Activated CD4-positive, alpha-beta memory T cell treated with anti-CD3 and anti-CD28 coated beads, Interleukin-2, amount 10 ng/mL, durations not matched to agents 7 days and 5 days (primary cell): Measurements from ENCODE around the gene ATRAID. TPM values are rescaled to one million over a fixed set of nuclear protein-coding genes. Genes with fewer than 3 reads are reported as not detected.

Experiments
- CTCF ChIA-PET: fragments of 350-600 bp; sonication (Branson Sonifier 250); formaldehyde crosslinking; loops from one replicate; lab custom pipeline; 2021; ENCODE audit warnings: antibody characterized with exemption, inconsistent platforms; lab: Charles Lee
- POLR2A ChIA-PET: fragments of 350-600 bp; sonication (Branson Sonifier 250); formaldehyde crosslinking; loops from one replicate; lab custom pipeline; 2021; ENCODE audit warnings: antibody characterized with exemption; lab: Charles Lee
- DNase-seq: peaks from one replicate; pipeline ENCODE4 v3.0.0-alpha.2; 2020
- H3K27ac Mint-ChIP-seq: one replicate; pipeline ENCODE4 v1.8.0; 2021; ENCODE audit warnings: mild to moderate bottlenecking, mixed read lengths
- H3K27me3 Mint-ChIP-seq: one replicate; pipeline ENCODE4 v1.8.0; 2021; ENCODE audit warnings: mixed read lengths
- H3K36me3 Mint-ChIP-seq: one replicate; pipeline ENCODE4 v1.8.0; 2021; ENCODE audit warnings: low read depth, mixed read lengths
- H3K4me1 Mint-ChIP-seq: one replicate; pipeline ENCODE4 v1.8.0; 2021; ENCODE audit warnings: mixed read lengths
- H3K4me3 Mint-ChIP-seq: one replicate; pipeline ENCODE4 v1.8.0; 2021; ENCODE audit warnings: mild to moderate bottlenecking, mixed read lengths
- H3K9me3 Mint-ChIP-seq: one replicate; pipeline ENCODE4 v1.8.0; 2021; ENCODE audit warnings: mixed read lengths
- total RNA-seq, 2 experiments: library from RNA; stranded (reverse); gene quantifications; one replicate each; pipeline ENCODE4 v1.2.3, GENCODE V29; 2021

Gene ATRAID
- total RNA-seq, 2 experiments from 2014 or later, result 94.9 to 97.8 TPM

DNA sequence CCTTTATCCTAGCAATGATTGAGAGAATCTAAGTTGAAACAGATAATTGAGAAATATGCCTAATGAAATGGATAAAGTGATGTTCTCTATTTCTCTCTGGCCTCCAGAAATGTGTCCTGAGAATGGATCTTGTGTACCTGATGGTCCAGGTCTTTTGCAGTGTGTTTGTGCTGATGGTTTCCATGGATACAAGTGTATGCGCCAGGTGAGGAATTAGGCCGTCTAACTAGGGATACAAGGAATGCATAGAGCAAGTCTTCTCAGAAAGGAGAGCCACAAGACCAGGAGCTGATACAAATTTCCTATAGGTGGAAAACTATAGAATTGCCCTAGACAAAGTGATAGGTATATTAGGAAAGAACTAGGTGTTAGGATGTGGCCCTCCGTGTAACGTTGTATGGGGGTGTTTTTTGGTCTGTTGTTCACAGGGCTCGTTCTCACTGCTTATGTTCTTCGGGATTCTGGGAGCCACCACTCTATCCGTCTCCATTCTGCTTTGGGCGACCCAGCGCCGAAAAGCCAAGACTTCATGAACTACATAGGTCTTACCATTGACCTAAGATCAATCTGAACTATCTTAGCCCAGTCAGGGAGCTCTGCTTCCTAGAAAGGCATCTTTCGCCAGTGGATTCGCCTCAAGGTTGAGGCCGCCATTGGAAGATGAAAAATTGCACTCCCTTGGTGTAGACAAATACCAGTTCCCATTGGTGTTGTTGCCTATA lies 4.7 kb downstream of the ATRAID start:
- Mint-ChIP-seq H3K27me3 (no peaks in the 10 kb centered on the region), H3K9me3 (no peaks in the 10 kb centered on the region), H3K4me1 (peaks cover 58% of the 10 kb centered on the region), H3K27ac (peak overlapping the region; percentile 88), H3K4me3 (peak overlapping the region; percentile 93), H3K36me3 (peaks cover 54% of the 10 kb centered on the region)
- POLR2A ChIA-PET, result interaction anchor here (0.7 to 1.5 kb wide), 6 partner anchors 13 to 212 kb away, joined by 3 to 4 read pairs (median 3); partner anchors contain the start of genes AGBL5, NRBP1 and TRIM54
- CTCF ChIA-PET, result no interaction called here
- DNase-seq, result no peak

DNA sequence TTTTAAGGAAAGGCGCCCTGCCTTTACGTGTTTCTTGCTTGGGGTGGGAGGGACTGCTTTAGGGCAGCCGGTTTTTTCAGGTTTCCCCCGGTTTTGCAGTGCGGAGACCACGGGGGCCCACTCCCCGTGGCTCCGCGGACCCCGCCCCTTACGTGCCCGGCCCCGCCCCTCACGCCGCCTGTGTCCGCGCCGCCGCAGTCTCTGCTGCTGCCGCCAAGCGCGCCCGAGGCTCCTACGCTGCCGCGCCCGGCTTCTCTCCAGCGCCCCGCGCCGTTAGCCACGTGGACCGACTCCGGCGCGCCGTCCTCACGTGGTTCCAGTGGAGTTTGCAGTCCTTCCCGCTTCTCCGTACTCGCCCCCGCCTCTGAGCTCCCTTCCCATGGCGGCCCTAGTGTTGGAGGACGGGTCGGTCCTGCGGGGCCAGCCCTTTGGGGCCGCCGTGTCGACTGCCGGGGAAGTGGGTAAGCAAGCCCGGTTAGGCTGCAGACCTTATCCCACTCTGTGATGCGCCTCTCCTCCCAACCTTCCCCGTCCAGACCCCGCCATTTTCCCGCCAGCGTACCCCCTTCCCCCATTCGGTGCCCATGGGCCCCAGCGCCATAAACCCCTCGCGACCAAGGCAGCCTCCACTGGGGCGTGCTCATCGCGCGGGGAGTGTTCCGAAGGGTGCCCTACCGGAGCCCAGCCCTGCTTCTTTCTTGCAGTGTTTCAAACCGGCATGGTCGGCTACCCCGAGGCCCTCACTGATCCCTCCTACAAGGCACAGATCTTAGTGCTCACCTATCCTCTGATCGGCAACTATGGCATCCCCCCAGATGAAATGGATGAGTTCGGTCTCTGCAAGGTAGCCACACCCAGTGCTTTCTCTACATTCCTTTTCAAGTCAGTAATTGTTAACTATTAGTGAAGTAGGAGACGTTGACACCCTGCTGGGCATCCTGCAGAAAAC lies 5.6 kb downstream of the ATRAID start, which contains the start of gene CAD:
CAD (plus strand) TSS at position 197 of the 949 bp plus-strand sequence; CDS start at position 380, 183 bp downstream.
- peak; percentile 88 for DNase-seq
- Mint-ChIP-seq H3K27me3 (no peaks in the 10 kb centered on the region), H3K9me3 (no peaks in the 10 kb centered on the region), H3K4me3 (peak within 1 kb of the TSS; percentile 93), H3K27ac (peak within 1 kb of the TSS; percentile 88), H3K4me1 (peaks cover 58% of the 10 kb centered on the region), H3K36me3 (peaks cover 60% of the 10 kb centered on the region)
- ChIA-PET POLR2A (interaction anchor here (0.7 to 1.6 kb wide), 8 partner anchors 14 to 211 kb away, joined by 3 to 4 read pairs (median 3); partner anchors contain the start of genes AGBL5, NRBP1 and TRIM54), CTCF (interaction anchor here (1.4 to 2.9 kb wide), 2 partner anchors 63 to 85 kb away, joined by 4 to 8 read pairs; no protein-coding TSS in a partner anchor)

DNA sequence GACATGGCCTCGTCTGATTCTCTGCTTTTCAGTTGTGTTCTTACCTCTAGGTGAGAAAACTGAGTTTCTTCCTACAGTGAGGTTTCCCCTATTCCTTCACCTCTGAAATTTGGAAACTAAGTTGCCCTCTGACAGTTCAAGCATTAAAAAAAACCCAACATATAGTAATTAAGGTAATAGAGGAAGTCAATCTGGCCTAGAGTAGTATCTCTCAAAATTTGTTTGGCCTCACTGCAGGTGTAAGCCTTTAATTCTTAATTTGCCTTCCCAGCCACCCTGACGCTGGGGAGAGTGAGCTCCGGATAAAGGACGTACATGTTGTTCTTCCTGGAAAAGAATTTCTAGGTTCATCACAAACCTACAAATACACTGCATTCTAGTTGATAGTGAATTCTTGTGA lies 6.8 kb downstream of the ATRAID start:
- no peak for DNase-seq
- CTCF ChIA-PET, result interaction anchor here (1.4 to 2.9 kb wide), 2 partner anchors 62 to 84 kb away, joined by 4 to 8 read pairs; no protein-coding TSS in a partner anchor
- POLR2A ChIA-PET, result interaction anchor here (1.4 to 1.6 kb wide), 2 partner anchors 21 to 85 kb away, joined by 3 read pairs; no protein-coding TSS in a partner anchor
- H3K27me3 Mint-ChIP-seq, result no peaks in the 10 kb centered on the region
- peaks cover 48% of the 10 kb centered on the region for H3K4me1 Mint-ChIP-seq
- no peaks in the 10 kb centered on the region for H3K9me3 Mint-ChIP-seq
- peak overlapping the region; percentile 88 for H3K27ac Mint-ChIP-seq
- H3K4me3 Mint-ChIP-seq, result peak overlapping the region; percentile 93
- H3K36me3 Mint-ChIP-seq, result peaks cover 65% of the 10 kb centered on the region

DNA sequence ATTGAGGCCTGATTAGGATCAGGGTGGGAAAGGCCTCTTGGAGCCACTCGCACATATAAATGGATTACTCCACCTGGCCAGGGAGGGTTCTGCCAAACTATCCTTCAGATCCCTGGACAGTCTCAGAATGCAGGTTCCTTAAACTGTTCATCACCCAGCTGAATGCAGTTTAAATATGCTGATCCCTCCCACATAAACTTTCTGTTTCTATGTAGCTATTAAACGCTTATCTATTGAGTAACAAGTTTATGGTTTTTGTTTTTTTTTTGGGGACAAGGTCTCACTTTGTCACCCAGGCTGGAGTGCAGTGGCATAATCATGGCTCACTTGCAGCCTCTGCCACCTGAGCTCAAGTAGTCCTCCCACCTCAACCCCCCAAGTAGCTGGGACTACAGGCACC lies 7.2 kb downstream of the ATRAID start:
- no peaks in the 10 kb centered on the region for H3K27me3 Mint-ChIP-seq
- CTCF ChIA-PET, result interaction anchor here (1.2 to 2.9 kb wide), 2 partner anchors 30 to 61 kb away, joined by 4 to 8 read pairs; no protein-coding TSS in a partner anchor
- peak overlapping the region; percentile 88 for H3K27ac Mint-ChIP-seq
- no peak overlapping the region for H3K4me3 Mint-ChIP-seq
- no peaks in the 10 kb centered on the region for H3K9me3 Mint-ChIP-seq
- POLR2A ChIA-PET, result interaction anchor here (1.3 to 1.6 kb wide), 4 partner anchors 8 to 86 kb away, joined by 3 to 5 read pairs (median 3); partner anchors contain the start of gene ATRAID
- H3K36me3 Mint-ChIP-seq, result peaks cover 66% of the 10 kb centered on the region
- peaks cover 45% of the 10 kb centered on the region for H3K4me1 Mint-ChIP-seq
- DNase-seq, result no peak

DNA sequence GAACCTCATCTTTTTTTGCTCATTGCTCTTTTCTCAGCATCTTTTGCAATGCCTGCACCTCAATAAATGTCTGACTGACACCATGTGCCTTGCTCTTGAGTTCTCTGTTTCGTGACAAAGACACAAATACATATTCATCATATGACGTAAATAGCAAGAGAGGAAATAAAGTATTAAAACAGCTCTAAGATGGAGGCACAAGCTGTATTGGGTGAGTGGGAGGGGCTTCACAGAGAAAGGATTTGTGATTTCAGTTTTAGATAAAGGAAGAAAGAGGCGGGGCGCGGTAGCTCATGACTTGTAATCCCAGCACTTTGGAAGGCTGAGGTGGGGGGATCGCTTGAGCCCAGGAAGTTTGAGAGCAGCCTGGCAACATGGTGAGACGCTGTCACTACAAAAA lies 8.2 kb downstream of the ATRAID start:
- Mint-ChIP-seq H3K4me3 (no peak overlapping the region), H3K27me3 (no peaks in the 10 kb centered on the region), H3K9me3 (no peaks in the 10 kb centered on the region), H3K36me3 (peaks cover 71% of the 10 kb centered on the region), H3K4me1 (peaks cover 43% of the 10 kb centered on the region), H3K27ac (no peak overlapping the region)
- no peak for DNase-seq
- ChIA-PET POLR2A (interaction anchor here (0.6 to 1.6 kb wide), 4 partner anchors 9 to 135 kb away, joined by 3 to 5 read pairs (median 3); partner anchors contain the start of gene ATRAID), CTCF (interaction anchor here (1.0 to 2.9 kb wide), 3 partner anchors 29 to 86 kb away, joined by 3 to 8 read pairs (median 4); partner anchors contain the start of gene PREB)

DNA sequence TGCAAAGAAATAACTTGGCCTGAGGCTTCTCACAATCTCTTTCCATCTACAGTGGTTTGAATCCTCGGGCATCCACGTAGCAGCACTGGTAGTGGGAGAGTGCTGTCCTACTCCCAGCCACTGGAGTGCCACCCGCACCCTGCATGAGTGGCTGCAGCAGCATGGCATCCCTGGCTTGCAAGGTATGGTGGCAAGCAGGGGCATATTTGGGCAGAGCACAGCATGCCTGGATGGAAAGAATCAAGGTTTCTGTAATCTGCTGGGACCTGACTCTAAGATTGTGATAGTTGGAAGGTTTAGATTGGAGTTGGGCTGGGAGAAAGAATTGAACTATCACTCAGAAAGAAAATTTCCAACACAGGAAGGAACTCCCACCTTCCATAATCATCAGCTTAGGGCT lies 9.3 kb downstream of the ATRAID start:
- Mint-ChIP-seq H3K4me1 (peaks cover 41% of the 10 kb centered on the region), H3K36me3 (peaks cover 67% of the 10 kb centered on the region), H3K27me3 (no peaks in the 10 kb centered on the region), H3K9me3 (no peaks in the 10 kb centered on the region), H3K27ac (peak overlapping the region; percentile 24), H3K4me3 (no peak overlapping the region)
- ChIA-PET POLR2A (interaction anchor here (0.8 kb wide), 1 partner anchor 9 kb away, joined by 4 read pairs; the partner anchor contains the start of gene SLC5A6), CTCF (no interaction called here)
- no peak for DNase-seq

DNA sequence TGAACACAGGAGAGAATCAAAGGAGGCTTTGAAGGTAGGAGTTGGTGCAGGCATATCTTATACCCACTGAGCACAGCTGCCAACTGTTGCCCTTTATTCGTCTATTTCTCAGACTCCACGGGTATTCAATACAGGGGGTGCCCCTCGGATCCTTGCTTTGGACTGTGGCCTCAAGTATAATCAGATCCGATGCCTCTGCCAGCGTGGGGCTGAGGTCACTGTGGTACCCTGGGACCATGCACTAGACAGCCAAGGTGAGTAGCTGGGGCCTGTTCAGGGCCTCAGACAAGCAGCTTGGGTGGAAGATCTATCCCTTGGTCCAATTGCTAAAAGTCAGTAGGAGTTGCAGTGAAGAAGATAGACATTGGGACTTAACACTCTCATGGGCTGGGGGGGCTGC lies 10.6 kb downstream of the ATRAID start:
- Mint-ChIP-seq H3K27me3 (no peaks in the 10 kb centered on the region), H3K9me3 (no peaks in the 10 kb centered on the region), H3K4me1 (peaks cover 30% of the 10 kb centered on the region), H3K27ac (no peak overlapping the region), H3K36me3 (peaks cover 68% of the 10 kb centered on the region), H3K4me3 (no peak overlapping the region)
- ChIA-PET POLR2A (interaction anchor here (1.3 kb wide), 1 partner anchor 10 kb away, joined by 4 read pairs; the partner anchor contains the start of genes ATRAID and SLC5A6), CTCF (no interaction called here)
- DNase-seq, result no peak

DNA sequence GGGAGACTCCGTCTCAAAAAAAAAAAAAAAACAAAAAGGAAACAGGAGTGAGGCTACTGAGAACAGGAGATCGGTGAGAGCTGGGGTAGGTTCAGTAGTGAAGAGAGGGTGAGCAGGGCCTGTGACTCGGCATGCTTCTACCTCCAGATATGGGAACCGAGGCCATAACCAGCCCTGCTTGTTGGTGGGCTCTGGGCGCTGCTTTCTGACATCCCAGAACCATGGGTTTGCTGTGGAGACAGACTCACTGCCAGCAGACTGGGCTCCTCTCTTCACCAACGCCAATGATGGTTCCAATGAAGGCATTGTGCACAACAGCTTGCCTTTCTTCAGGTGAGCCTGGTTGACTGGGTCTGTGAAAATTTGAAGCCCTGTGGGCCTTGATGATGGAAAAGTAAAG lies 11.6 kb downstream of the ATRAID start:
- Mint-ChIP-seq H3K27ac (no peak overlapping the region), H3K9me3 (no peaks in the 10 kb centered on the region), H3K4me3 (no peak overlapping the region), H3K27me3 (no peaks in the 10 kb centered on the region), H3K36me3 (peaks cover 69% of the 10 kb centered on the region), H3K4me1 (peaks cover 19% of the 10 kb centered on the region)
- POLR2A ChIA-PET, result interaction anchor here (1.0 kb wide), 1 partner anchor 9 kb away, joined by 3 read pairs; no protein-coding TSS in a partner anchor
- DNase-seq, result no peak
- CTCF ChIA-PET, result no interaction called here

DNA sequence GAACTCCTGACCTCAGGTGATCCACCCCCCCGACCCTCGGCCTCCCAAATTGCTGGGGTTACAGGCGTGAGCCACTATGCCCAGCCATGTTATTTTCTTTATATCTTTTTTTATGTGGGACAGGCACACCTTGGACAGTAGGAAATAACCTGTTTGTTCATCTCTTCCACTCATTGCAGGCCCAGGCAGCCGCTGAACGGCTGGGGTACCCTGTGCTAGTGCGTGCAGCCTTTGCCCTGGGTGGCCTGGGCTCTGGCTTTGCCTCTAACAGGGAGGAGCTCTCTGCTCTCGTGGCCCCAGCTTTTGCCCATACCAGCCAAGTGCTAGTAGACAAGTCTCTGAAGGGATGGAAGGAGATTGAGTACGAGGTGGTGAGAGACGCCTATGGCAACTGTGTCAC lies 13.7 kb downstream of the ATRAID start:
- peaks cover 5% of the 10 kb centered on the region for H3K4me1 Mint-ChIP-seq
- CTCF ChIA-PET, result no interaction called here
- H3K4me3 Mint-ChIP-seq, result no peak overlapping the region
- H3K9me3 Mint-ChIP-seq, result no peaks in the 10 kb centered on the region
- no peak for DNase-seq
- no peak overlapping the region for H3K27ac Mint-ChIP-seq
- H3K27me3 Mint-ChIP-seq, result no peaks in the 10 kb centered on the region
- peaks cover 65% of the 10 kb centered on the region for H3K36me3 Mint-ChIP-seq
- POLR2A ChIA-PET, result interaction anchor here (1.9 kb wide), 1 partner anchor 174 kb away, joined by 4 read pairs; the partner anchor contains the start of gene AGBL5

DNA sequence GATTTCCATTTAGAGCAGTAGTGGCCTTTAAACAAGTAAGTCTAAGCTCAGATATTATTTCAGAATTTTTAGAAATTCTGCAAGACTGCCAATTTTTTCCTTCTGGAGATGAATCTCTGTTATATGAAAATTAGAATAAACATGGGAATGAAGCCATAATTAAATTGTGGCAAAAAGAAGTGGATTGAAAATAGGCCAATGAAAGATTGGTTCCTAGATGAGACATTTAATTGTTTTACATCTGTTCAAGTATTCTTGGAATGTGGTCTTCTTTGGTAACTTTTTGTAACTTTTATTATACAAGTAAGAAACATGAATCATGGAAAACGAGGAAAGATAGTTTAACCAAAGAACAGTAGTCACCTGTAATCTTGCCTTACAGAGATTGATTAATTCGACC lies 15.7 kb downstream of the ATRAID start:
- H3K36me3 Mint-ChIP-seq, result peaks cover 66% of the 10 kb centered on the region
- POLR2A ChIA-PET, result no interaction called here
- H3K4me3 Mint-ChIP-seq, result no peak overlapping the region
- H3K4me1 Mint-ChIP-seq, result no peaks in the 10 kb centered on the region
- DNase-seq, result no peak
- H3K27me3 Mint-ChIP-seq, result no peaks in the 10 kb centered on the region
- H3K9me3 Mint-ChIP-seq, result no peaks in the 10 kb centered on the region
- no peak overlapping the region for H3K27ac Mint-ChIP-seq
- CTCF ChIA-PET, result no interaction called here

DNA sequence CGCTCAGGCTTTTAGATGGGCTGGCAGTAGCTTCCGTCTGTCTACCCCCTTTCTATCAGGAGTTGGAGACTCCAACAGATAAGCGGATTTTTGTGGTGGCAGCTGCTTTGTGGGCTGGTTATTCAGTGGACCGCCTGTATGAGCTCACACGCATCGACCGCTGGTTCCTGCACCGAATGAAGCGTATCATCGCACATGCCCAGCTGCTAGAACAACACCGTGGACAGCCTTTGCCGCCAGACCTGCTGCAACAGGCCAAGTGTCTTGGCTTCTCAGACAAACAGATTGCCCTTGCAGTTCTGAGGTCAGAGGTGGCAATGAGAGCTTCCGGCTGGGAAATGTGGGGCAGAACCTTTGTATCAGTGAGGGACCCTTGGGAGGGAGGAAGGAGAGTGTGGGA lies 20.1 kb downstream of the ATRAID start:
- ChIA-PET CTCF (interaction anchor here (0.7 to 1.4 kb wide), 4 partner anchors 10 to 270 kb away, joined by 3 to 5 read pairs (median 3); no protein-coding TSS in a partner anchor), POLR2A (interaction anchor here (0.7 to 1.8 kb wide), 4 partner anchors 8 to 16 kb away, joined by 3 to 5 read pairs (median 4); no protein-coding TSS in a partner anchor)
- H3K4me1 Mint-ChIP-seq, result no peaks in the 10 kb centered on the region
- no peaks in the 10 kb centered on the region for H3K27me3 Mint-ChIP-seq
- no peak for DNase-seq
- no peaks in the 10 kb centered on the region for H3K9me3 Mint-ChIP-seq
- no peak overlapping the region for H3K4me3 Mint-ChIP-seq
- H3K27ac Mint-ChIP-seq, result no peak overlapping the region
- peaks cover 74% of the 10 kb centered on the region for H3K36me3 Mint-ChIP-seq

DNA sequence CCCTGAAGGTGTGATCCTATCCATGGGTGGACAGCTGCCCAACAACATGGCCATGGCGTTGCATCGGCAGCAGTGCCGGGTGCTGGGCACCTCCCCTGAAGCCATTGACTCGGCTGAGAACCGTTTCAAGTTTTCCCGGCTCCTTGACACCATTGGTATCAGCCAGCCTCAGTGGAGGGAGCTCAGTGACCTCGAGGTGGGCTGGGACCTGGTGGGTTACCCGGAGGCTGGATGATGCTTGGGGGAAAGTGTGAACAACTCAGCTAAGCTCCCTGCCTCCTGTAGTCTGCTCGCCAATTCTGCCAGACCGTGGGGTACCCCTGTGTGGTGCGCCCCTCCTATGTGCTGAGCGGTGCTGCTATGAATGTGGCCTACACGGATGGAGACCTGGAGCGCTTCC lies 21.5 kb downstream of the ATRAID start:
- Mint-ChIP-seq H3K27me3 (no peaks in the 10 kb centered on the region), H3K36me3 (peaks cover 74% of the 10 kb centered on the region), H3K27ac (no peak overlapping the region), H3K4me1 (no peaks in the 10 kb centered on the region), H3K9me3 (no peaks in the 10 kb centered on the region), H3K4me3 (no peak overlapping the region)
- no peak for DNase-seq
- ChIA-PET CTCF (interaction anchor here (0.5 to 1.5 kb wide), 2 partner anchors 32 to 64 kb away, joined by 3 read pairs; no protein-coding TSS in a partner anchor), POLR2A (interaction anchor here (1.4 to 1.8 kb wide), 2 partner anchors 8 to 15 kb away, joined by 4 to 5 read pairs; no protein-coding TSS in a partner anchor)
